Spleen (tissue), 7 donors: ENCODE results near the gene NRK.

Source experiments
- CTCF ChIP-seq, 11 experiments: fragments of 200-600 bp in 7 of 11; fragments of 450-650 bp in 4 of 11; sonication (generic) in 4 of 11; IDR thresholded peaks in 8 of 11; conservative IDR thresholded peaks in 3 of 11; 1 replicate in 7 of 11; 2 replicates in 4 of 11; pipeline versions ENCODE4 v1.4.0 to v1.8.0; 2016 to 2021; ENCODE audit warnings: antibody characterized with exemption in 11 of 11, inconsistent platforms in 4 of 11, mild to moderate bottlenecking in 1 of 11
- POLR2A ChIP-seq, 3 donors: fragments of 450-650 bp; IDR thresholded peaks; one replicate each; pipeline ENCODE4 v1.5.1; 2017; ENCODE audit warnings: antibody characterized with exemption in 3 of 3, mild to moderate bottlenecking in 1 of 3
- donor health status: DM: no; HTN: no; CAD: no; lungs with moderate emphysema.
- donor health status: DM: no; HTN: no; CAD: no.
- donor health status: DM: no; HTN: no; CAD: no.

- TF ChIP-seq CTCF (IDR thresholded peaks at IDR 0.05 in 8 of 11, conservative IDR thresholded peaks at IDR 0.05 in 3 of 11) (no peak), POLR2A (IDR thresholded peaks at IDR 0.05) (no peak)
These were observed 43.4 kb downstream of the NRK start for GRCh38 chrX:105865709-105866108.
